K562 (cell line): Measurements from ENCODE around the gene CDKN2B.

Experiments
- BMI1 ChIP-seq: fragments of 150-350 bp; IDR thresholded peaks from 2 replicates; pipeline ENCODE4 v1.6.1; 2014; ENCODE audit warnings: low read length
- CHCHD3 ChIP-seq: fragments of 250-450 bp; sonication (Bioruptor Pico); IDR thresholded peaks from 2 replicates; pipeline ENCODE4 v2.1.2; 2022; ENCODE audit warnings: mild to moderate bottlenecking
- ELK1 ChIP-seq: sonication (generic); formaldehyde crosslinking; IDR thresholded peaks from 2 replicates; pipeline ENCODE4 v1.8.1; 2022; ENCODE audit warnings: missing genetic modification reagents
- EZH2 ChIP-seq: IDR thresholded peaks from 2 replicates; pipeline ENCODE4 v1.6.1; 2012; ENCODE audit warnings: low read depth, mild to moderate bottlenecking, inconsistent platforms, low read length, borderline replicate concordance
- NFXL1 ChIP-seq: fragments of 450-650 bp; formaldehyde crosslinking; IDR thresholded peaks from 2 replicates; pipeline ENCODE4 v1.4.0; 2021; ENCODE audit warnings: mild to moderate bottlenecking
- NRF1 ChIP-seq, 2 experiments: fragments of 450-650 bp; IDR thresholded peaks in 1 of 2; conservative IDR thresholded peaks in 1 of 2; 2 replicates each; pipeline ENCODE4 v1.6.1; 2014; ENCODE audit warnings: mild to moderate bottlenecking in 2 of 2
- ZZZ3 ChIP-seq: fragments of 450-650 bp; IDR thresholded peaks from 2 replicates; pipeline ENCODE4 v1.6.1; 2016; ENCODE audit warnings: antibody characterized with exemption, mild to moderate bottlenecking, moderate library complexity
- TF ChIP-seq, protein P1 (sequence below), 3 experiments: IDR thresholded peaks in 2 of 3; conservative IDR thresholded peaks in 1 of 3; 2 replicates each; pipeline ENCODE4 v1.5.1; 2011 to 2012; ENCODE audit warnings: low read length in 3 of 3, mild to moderate bottlenecking in 3 of 3, control low read depth in 2 of 3, improper control_type of control experiment in 1 of 3, inconsistent platforms in 1 of 3, low read depth in 1 of 3, mixed read lengths in 1 of 3, moderate library complexity in 1 of 3; ENCODE audit not compliant: insufficient read depth in 2 of 3
- TF ChIP-seq, protein P2 (sequence below): fragments of 250-450 bp; sonication (Bioruptor Pico); IDR thresholded peaks from 2 replicates; pipeline ENCODE4 v1.4.0; 2020; ENCODE audit warnings: mild to moderate bottlenecking, moderate library complexity

DNA sequence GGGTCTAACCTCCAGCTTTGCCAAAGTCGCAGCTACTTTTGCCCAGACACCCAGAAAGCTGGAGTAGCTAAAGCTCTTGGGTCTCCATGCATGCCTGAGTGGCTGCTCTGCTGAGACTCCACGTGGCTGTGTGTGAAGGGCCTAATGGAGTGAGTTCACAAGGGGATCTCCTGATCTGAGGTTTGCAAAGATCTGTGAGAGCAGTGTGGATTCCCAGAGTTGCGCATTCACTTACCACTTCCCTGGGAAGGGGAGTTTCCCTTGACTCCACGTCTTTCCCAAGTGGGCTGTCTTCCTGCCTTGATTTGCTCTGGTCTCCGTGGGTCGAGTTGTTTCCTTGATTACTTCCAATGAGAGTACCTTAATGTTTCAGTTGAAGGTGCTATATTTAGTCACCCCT is 17.6 kb upstream of the CDKN2B start:
- TF ChIP-seq ELK1 (CRISPR knock-in tag) (no peak), CHCHD3 (no peak), BMI1 (no peak), NRF1 (conservative IDR thresholded peaks at IDR 0.05 in 1 of 2, IDR thresholded peaks at IDR 0.05 in 1 of 2) (no peak), ZZZ3 (no peak), EZH2 (no peak), NFXL1 (CRISPR knock-in tag) (no peak)
- TF ChIP-seq, protein P1, sequence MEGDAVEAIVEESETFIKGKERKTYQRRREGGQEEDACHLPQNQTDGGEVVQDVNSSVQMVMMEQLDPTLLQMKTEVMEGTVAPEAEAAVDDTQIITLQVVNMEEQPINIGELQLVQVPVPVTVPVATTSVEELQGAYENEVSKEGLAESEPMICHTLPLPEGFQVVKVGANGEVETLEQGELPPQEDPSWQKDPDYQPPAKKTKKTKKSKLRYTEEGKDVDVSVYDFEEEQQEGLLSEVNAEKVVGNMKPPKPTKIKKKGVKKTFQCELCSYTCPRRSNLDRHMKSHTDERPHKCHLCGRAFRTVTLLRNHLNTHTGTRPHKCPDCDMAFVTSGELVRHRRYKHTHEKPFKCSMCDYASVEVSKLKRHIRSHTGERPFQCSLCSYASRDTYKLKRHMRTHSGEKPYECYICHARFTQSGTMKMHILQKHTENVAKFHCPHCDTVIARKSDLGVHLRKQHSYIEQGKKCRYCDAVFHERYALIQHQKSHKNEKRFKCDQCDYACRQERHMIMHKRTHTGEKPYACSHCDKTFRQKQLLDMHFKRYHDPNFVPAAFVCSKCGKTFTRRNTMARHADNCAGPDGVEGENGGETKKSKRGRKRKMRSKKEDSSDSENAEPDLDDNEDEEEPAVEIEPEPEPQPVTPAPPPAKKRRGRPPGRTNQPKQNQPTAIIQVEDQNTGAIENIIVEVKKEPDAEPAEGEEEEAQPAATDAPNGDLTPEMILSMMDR (IDR thresholded peaks at IDR 0.05 in 2 of 3, conservative IDR thresholded peaks at IDR 0.05 in 1 of 3; ENCODE audit: insufficient read depth in 2 of 3, low read depth in 1 of 3, low read length in 3 of 3): no peak
- TF ChIP-seq, protein P2, sequence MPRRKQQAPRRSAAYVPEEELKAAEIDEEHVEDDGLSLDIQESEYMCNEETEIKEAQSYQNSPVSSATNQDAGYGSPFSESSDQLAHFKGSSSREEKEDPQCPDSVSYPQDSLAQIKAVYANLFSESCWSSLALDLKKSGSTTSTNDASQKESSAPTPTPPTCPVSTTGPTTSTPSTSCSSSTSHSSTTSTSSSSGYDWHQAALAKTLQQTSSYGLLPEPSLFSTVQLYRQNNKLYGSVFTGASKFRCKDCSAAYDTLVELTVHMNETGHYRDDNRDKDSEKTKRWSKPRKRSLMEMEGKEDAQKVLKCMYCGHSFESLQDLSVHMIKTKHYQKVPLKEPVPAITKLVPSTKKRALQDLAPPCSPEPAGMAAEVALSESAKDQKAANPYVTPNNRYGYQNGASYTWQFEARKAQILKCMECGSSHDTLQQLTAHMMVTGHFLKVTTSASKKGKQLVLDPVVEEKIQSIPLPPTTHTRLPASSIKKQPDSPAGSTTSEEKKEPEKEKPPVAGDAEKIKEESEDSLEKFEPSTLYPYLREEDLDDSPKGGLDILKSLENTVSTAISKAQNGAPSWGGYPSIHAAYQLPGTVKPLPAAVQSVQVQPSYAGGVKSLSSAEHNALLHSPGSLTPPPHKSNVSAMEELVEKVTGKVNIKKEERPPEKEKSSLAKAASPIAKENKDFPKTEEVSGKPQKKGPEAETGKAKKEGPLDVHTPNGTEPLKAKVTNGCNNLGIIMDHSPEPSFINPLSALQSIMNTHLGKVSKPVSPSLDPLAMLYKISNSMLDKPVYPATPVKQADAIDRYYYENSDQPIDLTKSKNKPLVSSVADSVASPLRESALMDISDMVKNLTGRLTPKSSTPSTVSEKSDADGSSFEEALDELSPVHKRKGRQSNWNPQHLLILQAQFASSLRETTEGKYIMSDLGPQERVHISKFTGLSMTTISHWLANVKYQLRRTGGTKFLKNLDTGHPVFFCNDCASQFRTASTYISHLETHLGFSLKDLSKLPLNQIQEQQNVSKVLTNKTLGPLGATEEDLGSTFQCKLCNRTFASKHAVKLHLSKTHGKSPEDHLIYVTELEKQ: no peak
